Activated CD4-positive, alpha-beta T cell treated with anti-CD3 and anti-CD28 coated beads for 4 hours (primary cell): ENCODE results near the gene OSBPL9.
"Not testable (repeated sequence)": the region's sequence is repeated elsewhere in the genome, so short reads cannot be mapped to it uniquely, and the experiment has no call there.

Source experiments
- DNase-seq, 2 donors: peaks; one replicate each; pipeline ENCODE4 v3.0.0-alpha.2; 2020

Gene OSBPL9

GRCh38 chr1:51636764-51637522 lies 20.1 kb downstream of the OSBPL9 start:
- DNase-seq: no peak

- no peak for DNase-seq
Measured at GRCh38 chr1:51638350-51638749, 21.5 kb downstream of the OSBPL9 start.

GRCh38 chr1:51639694-51640093 lies 22.8 kb downstream of the OSBPL9 start:
- no peak for DNase-seq

GRCh38 chr1:51641096-51641495 lies 24.2 kb downstream of the OSBPL9 start:
- no peak for DNase-seq

GRCh38 chr1:51642739-51643142 lies 25.8 kb downstream of the OSBPL9 start:
- no peak for DNase-seq

GRCh38 chr1:51643362-51643761 lies 26.5 kb downstream of the OSBPL9 start:
- no peak for DNase-seq

- no peak for DNase-seq
Measured at GRCh38 chr1:51644020-51644419, 27.1 kb downstream of the OSBPL9 start.

GRCh38 chr1:51644533-51645197 lies 27.8 kb downstream of the OSBPL9 start:
- no peak for DNase-seq

GRCh38 chr1:51646592-51646991 lies 29.7 kb downstream of the OSBPL9 start:
- not testable (repeated sequence) for DNase-seq

- no peak for DNase-seq
Measured at GRCh38 chr1:51648180-51649109, 31.6 kb downstream of the OSBPL9 start.

- DNase-seq: no peak
Measured at GRCh38 chr1:51649593-51650091, 32.8 kb downstream of the OSBPL9 start.

GRCh38 chr1:51650198-51650597 lies 33.3 kb downstream of the OSBPL9 start:
- no peak for DNase-seq

- DNase-seq: no peak
Measured at GRCh38 chr1:51651552-51651942, 34.7 kb downstream of the OSBPL9 start.

- no peak for DNase-seq
Measured at GRCh38 chr1:51652599-51652998, 35.7 kb downstream of the OSBPL9 start.

GRCh38 chr1:51653127-51653526 lies 36.2 kb downstream of the OSBPL9 start:
- DNase-seq: no peak

- no peak for DNase-seq
Measured at GRCh38 chr1:51654000-51654399, 37.1 kb downstream of the OSBPL9 start.

- no peak for DNase-seq
Measured at GRCh38 chr1:51656374-51656773, 39.5 kb downstream of the OSBPL9 start.

- DNase-seq: no peak
Measured at GRCh38 chr1:51660580-51660979, 43.7 kb downstream of the OSBPL9 start.

GRCh38 chr1:51661081-51661518 lies 44.2 kb downstream of the OSBPL9 start:
- DNase-seq: no peak

GRCh38 chr1:51663105-51663504 lies 46.2 kb downstream of the OSBPL9 start:
- no peak for DNase-seq

- no peak for DNase-seq
Measured at GRCh38 chr1:51663721-51664120, 46.8 kb downstream of the OSBPL9 start.

- DNase-seq: no peak
Measured at GRCh38 chr1:51664421-51665240, 47.7 kb downstream of the OSBPL9 start.
